K562 (cell line): ENCODE data around the gene VANGL1. TPM values are rescaled to one million over a fixed set of nuclear protein-coding genes. Genes with fewer than 3 reads are reported as not detected.

Experiments used
- ATF2 ChIP-seq: sonication (generic); formaldehyde crosslinking; IDR thresholded peaks from 2 replicates; pipeline ENCODE4 v1.8.1; 2022; ENCODE audit warnings: missing genetic modification reagents
- BMI1 ChIP-seq: fragments of 150-350 bp; IDR thresholded peaks from 2 replicates; pipeline ENCODE4 v1.6.1; 2014; ENCODE audit warnings: low read length
- BRD4 ChIP-seq: fragments of 200-600 bp; sonication (generic); IDR thresholded peaks from 2 replicates; pipeline ENCODE4 v1.6.1; 2017; ENCODE audit warnings: inconsistent platforms
- CHD1 ChIP-seq: fragments of 200-600 bp; sonication (generic); IDR thresholded peaks from one replicate; pipeline ENCODE4 v1.6.1; 2012; ENCODE audit warnings: mild to moderate bottlenecking, moderate library complexity, low read length, inconsistent platforms
- EP400 ChIP-seq: fragments of 450-650 bp; IDR thresholded peaks from 2 replicates; pipeline ENCODE4 v1.6.1; 2017; ENCODE audit warnings: antibody characterized with exemption, mild to moderate bottlenecking, moderate library complexity
- EWSR1 ChIP-seq: fragments of 450-650 bp; IDR thresholded peaks from 2 replicates; pipeline ENCODE4 v1.6.1; 2018; ENCODE audit warnings: borderline replicate concordance, mild to moderate bottlenecking, low read depth, moderate library complexity; ENCODE audit not compliant: partially characterized antibody
- FOXJ2 ChIP-seq: fragments of 200-800 bp; sonication (Bioruptor generic); IDR thresholded peaks from 2 replicates; pipeline ENCODE4 v1.6.1; 2016; ENCODE audit warnings: missing genetic modification characterization, missing compliant biosample characterization
- FOXJ3 ChIP-seq: sonication (generic); formaldehyde crosslinking; IDR thresholded peaks from 2 replicates; pipeline ENCODE4 v1.4.0; 2020; ENCODE audit warnings: mild to moderate bottlenecking, missing genetic modification reagents
- FOXK2 ChIP-seq, 2 experiments: fragments of 450-650 bp; IDR thresholded peaks in 1 of 2; conservative IDR thresholded peaks in 1 of 2; 2 replicates each; pipeline ENCODE4 v1.6.1; 2016; ENCODE audit warnings: low read depth in 2 of 2, mild to moderate bottlenecking in 1 of 2
- KLF6 ChIP-seq: fragments of 250-450 bp; sonication (Bioruptor Pico); IDR thresholded peaks from 2 replicates; pipeline ENCODE4 v1.4.0; 2020; ENCODE audit warnings: mild to moderate bottlenecking, moderate library complexity, borderline replicate concordance
- MAZ ChIP-seq, 2 experiments: fragments of 450-650 bp in 1 of 2; sonication (generic) in 1 of 2; formaldehyde crosslinking; IDR thresholded peaks in 1 of 2; conservative IDR thresholded peaks in 1 of 2; 2 replicates each; pipeline versions ENCODE4 v1.4.0 to v1.5.0; 2020; ENCODE audit warnings: mild to moderate bottlenecking in 1 of 2, missing genetic modification reagents in 1 of 2
- MEIS2 ChIP-seq: fragments of 450-650 bp; IDR thresholded peaks from 2 replicates; pipeline ENCODE4 v1.6.1; 2014; ENCODE audit warnings: mild to moderate bottlenecking; ENCODE audit not compliant: partially characterized antibody
- RBM17 ChIP-seq: fragments of 200-400 bp; formaldehyde crosslinking; IDR thresholded peaks from 2 replicates; pipeline ENCODE4 v1.6.1; 2017; ENCODE audit warnings: low read depth, mild to moderate bottlenecking, low read length, borderline replicate concordance
- SETDB1 ChIP-seq: IDR thresholded peaks from one replicate; pipeline ENCODE4 v1.6.1; 2012; ENCODE audit warnings: low read length, control low read depth, inconsistent platforms
- TGIF2 ChIP-seq: sonication (generic); formaldehyde crosslinking; IDR thresholded peaks from 2 replicates; pipeline ENCODE4 v1.8.1; 2022; ENCODE audit warnings: mild to moderate bottlenecking, missing genetic modification reagents, moderate library complexity
- TRIM24 ChIP-seq, 2 experiments: fragments of 450-650 bp; IDR thresholded peaks; 2 replicates each; pipeline ENCODE4 v1.6.1; 2016
- USF1 ChIP-seq: sonication (generic); formaldehyde crosslinking; IDR thresholded peaks from 2 replicates; pipeline ENCODE4 v1.9.0; 2022; ENCODE audit warnings: mild to moderate bottlenecking, missing genetic modification reagents
- ZBTB7A ChIP-seq: IDR thresholded peaks from 2 replicates; pipeline ENCODE4 v1.6.1; 2011; ENCODE audit warnings: low read depth, mild to moderate bottlenecking, low read length, moderate library complexity, borderline replicate concordance; ENCODE audit not compliant: control insufficient read depth
- ZNF311 ChIP-seq: fragments of 250-450 bp; sonication (Bioruptor Pico); IDR thresholded peaks from 2 replicates; pipeline ENCODE4 v1.4.0; 2020; ENCODE audit warnings: mild to moderate bottlenecking, moderate library complexity
- ZNF584 ChIP-seq: fragments of 200-800 bp; sonication (Bioruptor generic); IDR thresholded peaks from 2 replicates; pipeline ENCODE4 v1.6.1; 2016; ENCODE audit warnings: low read depth, mild to moderate bottlenecking, missing genetic modification characterization, missing compliant biosample characterization
- ZNF740 ChIP-seq, 3 experiments: fragments of 200-800 bp in 1 of 3; sonication (Bioruptor generic) in 1 of 3; sonication (generic) in 1 of 3; formaldehyde crosslinking in 1 of 3; IDR thresholded peaks; 2 replicates each; pipeline versions ENCODE4 v1.6.1 to v1.8.0; 2016 to 2022; ENCODE audit warnings: mild to moderate bottlenecking in 2 of 3, missing compliant biosample characterization in 2 of 3, missing genetic modification characterization in 2 of 3, missing genetic modification reagents in 1 of 3
- polyA plus RNA-seq, 8 experiments: library from polyadenylated mRNA; depleted of rRNA in 4 of 8; stranded (reverse) in 5 of 8; unstranded in 3 of 8; fragments of >200 nt; fragmentation: Nextera tagmentation in 2 of 8; fragmentation: Illumina TruSeq in 1 of 8; extraction: Ambion mirVana in 2 of 8; extraction: Trizol in 1 of 8; gene quantifications; 2 replicates each; pipeline versions ENCODE4 v1.2.1 to v1.2.3, GENCODE V29; 2011 to 2014; ENCODE audit warnings: inconsistent platforms in 1 of 8, missing spikeins in 1 of 8
- total RNA-seq, 7 experiments: library from RNA; depleted of rRNA in 6 of 7; stranded (reverse); fragments of >200 nt in 6 of 7; fragmentation: Illumina TruSeq in 2 of 7; extraction: Trizol in 2 of 7; gene quantifications; 2 replicates each; pipeline versions ENCODE4 v1.2.1 to v1.2.3, GENCODE V29; 2011 to 2021; ENCODE audit warnings: low replicate concordance in 1 of 7
- TF ChIP-seq, protein P1 (sequence below): fragments of 250-450 bp; sonication (Bioruptor Pico); IDR thresholded peaks from 2 replicates; pipeline ENCODE4 v1.4.0; 2020; ENCODE audit warnings: borderline replicate concordance

VANGL1 gene
- total and polyA plus RNA-seq, 9 of the 15 experiments (the other 6 are each of a cell fraction or from before 2014, with no cell fraction given): 0.90 to 12.8 (median 9.6) TPM

- TF ChIP-seq EWSR1 (no peak), ZBTB7A (no peak), ZNF584 (CRISPR knock-in tag) (no peak), ATF2 (no peak), SETDB1 (no peak), FOXJ2 (tag) (0 out of 2 replicates have a peak, but pooled peaks have one; percentile 31), FOXJ3 (CRISPR knock-in tag) (no peak), BMI1 (no peak), MAZ (CRISPR knock-in tag; conservative IDR thresholded peaks at IDR 0.05 in 1 of 2, IDR thresholded peaks at IDR 0.05 in 1 of 2) (no peak), FOXK2 (conservative IDR thresholded peaks at IDR 0.05 in 1 of 2, IDR thresholded peaks at IDR 0.05 in 1 of 2; ENCODE audit: low read depth in 2 of 2) (peak in 1 of 2 experiments; percentile 58; a peak in 2 of 4 replicates), ZNF740 (CRISPR knock-in tag; IDR thresholded peaks at IDR 0.05) (no peak), ZNF740 (tag; IDR thresholded peaks at IDR 0.05) (no peak), TRIM24 (IDR thresholded peaks at IDR 0.05) (no peak), CHD1 (no peak), ZNF311 (CRISPR knock-in tag) (no peak), BRD4 (no peak), KLF6 (CRISPR knock-in tag) (no peak), EP400 (no peak; the same call in 1 of the 2 replicates), TGIF2 (no peak), RBM17 (no peak), MEIS2 (peak; percentile 33), USF1 (CRISPR knock-in tag) (no peak)
- TF ChIP-seq, protein P1, sequence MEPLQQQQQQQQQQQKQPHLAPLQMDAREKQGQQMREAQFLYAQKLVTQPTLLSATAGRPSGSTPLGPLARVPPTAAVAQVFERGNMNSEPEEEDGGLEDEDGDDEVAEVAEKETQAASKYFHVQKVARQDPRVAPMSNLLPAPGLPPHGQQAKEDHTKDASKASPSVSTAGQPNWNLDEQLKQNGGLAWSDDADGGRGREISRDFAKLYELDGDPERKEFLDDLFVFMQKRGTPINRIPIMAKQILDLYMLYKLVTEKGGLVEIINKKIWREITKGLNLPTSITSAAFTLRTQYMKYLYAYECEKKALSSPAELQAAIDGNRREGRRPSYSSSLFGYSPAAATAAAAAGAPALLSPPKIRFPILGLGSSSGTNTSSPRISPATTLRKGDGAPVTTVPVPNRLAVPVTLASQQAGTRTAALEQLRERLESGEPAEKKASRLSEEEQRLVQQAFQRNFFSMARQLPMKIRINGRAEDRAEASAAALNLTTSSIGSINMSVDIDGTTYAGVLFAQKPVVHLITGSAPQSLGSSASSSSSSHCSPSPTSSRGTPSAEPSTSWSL (CRISPR knock-in tag): no peak
Measured at GRCh38 chr1:115669002-115669673, 27.4 kb downstream of the VANGL1 start (continued).
